ENCODE data around the gene SYCP2.
"Not testable (repeated sequence)": the region's sequence is repeated elsewhere in the genome, so short reads cannot be mapped to it uniquely, and the experiment has no call there.

SYCP2 gene, protein sequence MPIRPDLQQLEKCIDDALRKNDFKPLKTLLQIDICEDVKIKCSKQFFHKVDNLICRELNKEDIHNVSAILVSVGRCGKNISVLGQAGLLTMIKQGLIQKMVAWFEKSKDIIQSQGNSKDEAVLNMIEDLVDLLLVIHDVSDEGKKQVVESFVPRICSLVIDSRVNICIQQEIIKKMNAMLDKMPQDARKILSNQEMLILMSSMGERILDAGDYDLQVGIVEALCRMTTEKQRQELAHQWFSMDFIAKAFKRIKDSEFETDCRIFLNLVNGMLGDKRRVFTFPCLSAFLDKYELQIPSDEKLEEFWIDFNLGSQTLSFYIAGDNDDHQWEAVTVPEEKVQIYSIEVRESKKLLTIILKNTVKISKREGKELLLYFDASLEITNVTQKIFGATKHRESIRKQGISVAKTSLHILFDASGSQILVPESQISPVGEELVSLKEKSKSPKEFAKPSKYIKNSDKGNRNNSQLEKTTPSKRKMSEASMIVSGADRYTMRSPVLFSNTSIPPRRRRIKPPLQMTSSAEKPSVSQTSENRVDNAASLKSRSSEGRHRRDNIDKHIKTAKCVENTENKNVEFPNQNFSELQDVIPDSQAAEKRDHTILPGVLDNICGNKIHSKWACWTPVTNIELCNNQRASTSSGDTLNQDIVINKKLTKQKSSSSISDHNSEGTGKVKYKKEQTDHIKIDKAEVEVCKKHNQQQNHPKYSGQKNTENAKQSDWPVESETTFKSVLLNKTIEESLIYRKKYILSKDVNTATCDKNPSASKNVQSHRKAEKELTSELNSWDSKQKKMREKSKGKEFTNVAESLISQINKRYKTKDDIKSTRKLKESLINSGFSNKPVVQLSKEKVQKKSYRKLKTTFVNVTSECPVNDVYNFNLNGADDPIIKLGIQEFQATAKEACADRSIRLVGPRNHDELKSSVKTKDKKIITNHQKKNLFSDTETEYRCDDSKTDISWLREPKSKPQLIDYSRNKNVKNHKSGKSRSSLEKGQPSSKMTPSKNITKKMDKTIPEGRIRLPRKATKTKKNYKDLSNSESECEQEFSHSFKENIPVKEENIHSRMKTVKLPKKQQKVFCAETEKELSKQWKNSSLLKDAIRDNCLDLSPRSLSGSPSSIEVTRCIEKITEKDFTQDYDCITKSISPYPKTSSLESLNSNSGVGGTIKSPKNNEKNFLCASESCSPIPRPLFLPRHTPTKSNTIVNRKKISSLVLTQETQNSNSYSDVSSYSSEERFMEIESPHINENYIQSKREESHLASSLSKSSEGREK (N-terminal part only)

GRCh38 chr20:59933296-59933848 is at the start of gene SYCP2:
Gene SYCP2, minus strand, starts transcription at chr20:59933637. Its CDS starts 11,224 bp downstream, at chr20:59922413.
- TF ChIP-seq POLR2A (IDR thresholded peaks at IDR 0.05; ENCODE audit: low read length), result no peak
- peak; percentile 39 to 50 for DNase-seq

- TF ChIP-seq POLR2A (IDR thresholded peaks at IDR 0.05; ENCODE audit: low read length), result no peak
- no peak for TF ChIP-seq GATA1 (IDR thresholded peaks at IDR 0.05; ENCODE audit: low read depth, low read length)
- DNase-seq, result no peak
Observed at GRCh38 chr20:59983076-59983475, 49.6 kb upstream of the SYCP2 start.

- TF ChIP-seq POLR2A (IDR thresholded peaks at IDR 0.05; ENCODE audit: low read length) (no peak), GATA1 (IDR thresholded peaks at IDR 0.05; ENCODE audit: low read depth, low read length) (no peak)
- DNase-seq, result no peak
Observed at GRCh38 chr20:59977086-59977485, 43.6 kb upstream of the SYCP2 start.

DNA sequence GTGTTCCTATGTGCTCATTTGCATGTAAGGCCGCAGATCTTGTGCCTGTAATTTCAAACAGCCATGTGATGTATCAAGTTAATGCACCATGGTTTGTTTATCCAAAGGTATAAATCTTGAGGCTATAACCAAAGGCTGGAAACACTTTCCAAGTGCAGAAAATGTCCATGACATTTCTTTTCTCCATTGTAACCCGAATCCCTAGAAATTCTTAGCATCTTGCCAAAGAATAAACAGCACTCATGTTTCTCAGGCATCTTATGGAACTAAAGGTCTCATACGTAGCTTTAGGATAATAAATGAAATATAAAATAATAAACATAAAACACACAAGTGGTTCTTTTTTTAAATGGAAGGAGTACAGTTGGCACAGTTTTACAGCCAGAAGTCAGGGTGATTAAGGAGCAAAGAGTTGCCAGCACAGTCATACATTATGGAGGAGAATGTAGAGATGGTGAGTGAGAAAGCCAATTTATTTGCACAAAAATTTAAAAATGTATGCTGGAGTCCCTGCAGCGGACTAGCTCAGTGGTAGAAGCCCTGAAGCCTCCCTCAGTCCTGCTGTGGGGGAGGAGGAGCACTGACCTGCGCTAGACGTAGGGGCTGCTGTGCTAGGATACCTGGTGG is 42.8 kb upstream of the SYCP2 start:
- TF ChIP-seq POLR2A (IDR thresholded peaks at IDR 0.05; ENCODE audit: low read length) (no peak), GATA1 (IDR thresholded peaks at IDR 0.05; ENCODE audit: low read depth, low read length) (no peak)
- DNase-seq, result no peak

DNA sequence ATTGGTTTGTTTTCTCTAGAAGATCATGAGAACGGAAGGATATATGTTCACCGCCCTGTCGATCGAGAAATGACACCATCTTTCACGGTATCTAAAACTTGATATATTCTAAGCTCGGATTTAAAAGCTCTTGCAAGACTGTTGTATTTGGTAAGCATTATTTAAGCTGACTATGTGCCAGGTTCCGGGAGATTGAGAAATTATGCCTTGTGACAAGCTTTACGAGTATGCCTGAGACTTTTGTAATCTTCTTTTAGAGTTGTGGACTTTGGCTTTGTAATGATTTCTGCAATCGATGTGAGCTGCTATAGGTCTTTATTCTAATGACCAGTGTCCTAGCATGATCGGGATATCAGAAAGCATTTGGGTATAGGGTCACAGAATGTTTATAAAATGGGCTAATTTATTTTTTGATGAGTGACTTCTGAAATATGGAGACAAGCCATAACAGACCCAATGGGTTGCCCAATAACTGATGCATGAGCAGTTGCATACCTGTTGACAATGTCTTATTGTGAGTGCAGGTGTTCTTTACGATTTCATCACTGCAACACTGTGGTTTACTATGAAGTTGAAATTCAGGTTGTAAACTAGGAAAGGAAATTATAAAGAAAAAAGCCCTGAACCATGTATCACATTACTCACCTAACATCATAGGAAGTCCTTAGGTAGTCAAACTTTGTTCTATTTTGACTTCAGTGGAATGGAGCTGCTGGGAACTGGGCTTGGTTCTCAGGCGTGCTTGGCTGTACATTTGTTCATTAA is 38.8 kb upstream of the SYCP2 start:
- no peak for TF ChIP-seq GATA1 (IDR thresholded peaks at IDR 0.05; ENCODE audit: low read depth, low read length)
- TF ChIP-seq POLR2A (IDR thresholded peaks at IDR 0.05; ENCODE audit: low read length), result no peak
- DNase-seq, result no peak

GRCh38 chr20:59971428-59971827 is 38.0 kb upstream of the SYCP2 start:
- TF ChIP-seq POLR2A (IDR thresholded peaks at IDR 0.05; ENCODE audit: low read length), result no peak
- no peak for TF ChIP-seq GATA1 (IDR thresholded peaks at IDR 0.05; ENCODE audit: low read depth, low read length)
- DNase-seq, result no peak

GRCh38 chr20:59966428-59966827 is 33.0 kb upstream of the SYCP2 start:
- TF ChIP-seq POLR2A (IDR thresholded peaks at IDR 0.05; ENCODE audit: low read length) (no peak), GATA1 (IDR thresholded peaks at IDR 0.05; ENCODE audit: low read depth, low read length) (no peak)
- DNase-seq, result no peak

DNA sequence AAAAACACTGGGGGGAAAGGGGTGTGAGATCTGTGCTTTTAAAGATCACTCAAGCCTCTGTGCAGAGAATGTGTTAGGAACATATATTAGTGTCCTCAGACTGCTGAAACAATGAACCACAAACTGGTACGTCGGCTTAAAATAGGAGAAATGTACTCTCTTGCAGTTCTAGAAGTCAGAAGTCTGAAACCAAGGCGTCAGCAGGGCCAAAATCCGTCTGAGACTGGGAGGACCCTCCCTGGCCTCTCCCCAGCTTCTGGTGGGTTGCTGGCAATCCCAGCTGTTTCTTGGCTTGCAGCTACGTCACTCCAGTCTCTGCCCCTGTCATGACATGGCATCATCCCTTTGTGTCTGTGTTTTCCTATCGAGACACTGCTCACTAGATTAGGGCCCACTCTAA is 28.7 kb upstream of the SYCP2 start:
- TF ChIP-seq POLR2A (IDR thresholded peaks at IDR 0.05; ENCODE audit: low read length), result no peak
- TF ChIP-seq GATA1 (IDR thresholded peaks at IDR 0.05; ENCODE audit: low read depth, low read length), result no peak
- DNase-seq, result no peak

DNA sequence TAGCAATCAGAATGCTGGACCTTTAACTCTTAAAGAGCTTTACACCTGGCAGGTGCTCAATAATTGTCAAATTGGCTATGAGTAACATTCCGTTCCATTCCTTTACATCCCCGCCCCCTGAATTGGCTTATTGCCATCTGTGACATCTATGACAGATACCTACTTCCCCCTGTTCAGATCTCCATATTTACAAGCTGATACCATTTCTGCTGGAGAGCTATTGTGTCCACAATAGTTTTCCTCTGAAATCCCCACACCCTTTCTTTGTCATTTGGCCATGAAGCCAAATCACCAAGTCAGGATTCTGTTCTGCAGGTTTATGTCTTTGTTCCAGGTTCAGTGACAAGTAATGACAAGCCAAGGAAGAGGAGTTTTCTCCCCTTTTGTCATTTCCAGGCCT is 28.0 kb upstream of the SYCP2 start:
- no peak for TF ChIP-seq GATA1 (IDR thresholded peaks at IDR 0.05; ENCODE audit: low read depth, low read length)
- no peak for TF ChIP-seq POLR2A (IDR thresholded peaks at IDR 0.05; ENCODE audit: low read length)
- DNase-seq, result no peak

DNA sequence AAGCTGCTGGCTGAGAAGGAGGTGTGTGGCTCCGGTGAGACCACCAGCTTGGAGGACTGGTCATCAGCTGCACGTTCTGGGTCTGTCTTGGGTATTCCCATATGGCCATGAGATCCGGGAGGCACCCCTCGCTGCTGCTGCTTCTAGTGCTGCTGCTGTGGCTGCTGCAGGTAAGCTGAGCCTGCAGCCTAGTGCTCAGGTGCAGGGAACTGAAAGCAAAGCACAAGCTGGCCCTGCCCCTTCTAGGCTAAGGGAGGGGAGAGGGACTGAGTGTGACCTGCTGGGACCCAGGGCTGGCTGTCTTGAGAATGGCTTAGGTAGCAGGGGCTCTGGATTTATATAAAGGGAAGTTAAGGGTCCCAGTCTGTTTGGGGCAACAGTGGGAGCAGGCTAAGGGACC is 25.2 kb upstream of the SYCP2 start:
- TF ChIP-seq POLR2A (IDR thresholded peaks at IDR 0.05; ENCODE audit: low read length), result no peak
- TF ChIP-seq GATA1 (IDR thresholded peaks at IDR 0.05; ENCODE audit: low read depth, low read length), result no peak
- DNase-seq, result no peak

GRCh38 chr20:59958123-59958522 is 24.7 kb upstream of the SYCP2 start, which contains the start of gene CDH26:
Gene CDH26, plus strand, starts transcription at chr20:59958423. Its CDS starts 304 bp downstream, at chr20:59958727.
- TF ChIP-seq GATA1 (IDR thresholded peaks at IDR 0.05; ENCODE audit: low read depth, low read length) (no peak), POLR2A (IDR thresholded peaks at IDR 0.05; ENCODE audit: low read length) (no peak)
- DNase-seq, result no peak

DNA sequence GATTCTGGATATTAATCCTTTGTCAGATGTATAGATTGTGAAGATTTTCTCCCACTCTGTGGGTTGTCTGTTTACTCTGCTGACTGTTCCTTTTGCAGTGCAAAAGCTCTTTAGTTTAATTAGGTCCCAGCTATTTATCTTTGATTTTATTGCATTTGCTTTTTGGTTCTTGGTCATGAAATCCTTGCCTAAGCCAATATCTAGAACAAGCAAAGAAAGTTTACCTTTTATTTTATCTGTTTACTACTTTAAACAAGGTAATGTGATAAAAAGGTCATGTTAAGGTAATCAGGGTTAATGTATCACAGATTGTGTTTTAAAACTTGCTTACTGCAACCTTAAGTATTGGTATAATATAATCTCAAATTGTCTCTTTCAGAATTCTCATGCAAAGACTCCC is 24.1 kb upstream of the SYCP2 start:
- DNase-seq, result not testable (repeated sequence)

Data from erythroblast (primary cell).